NCI-H1105 treated with DMSO at 0.1 percent for 48 hours (cell line): Measurements from ENCODE around the gene PRR33.

ENCODE experiments used
- DNase-seq: peaks from one replicate; lab custom pipeline; 2025; lab: John Stamatoyannopoulos, UW

Gene PRR33

GRCh38 chr11:1862588-1863351, 28.9 kb downstream of the PRR33 start:
- no peak for DNase-seq

GRCh38 chr11:1861435-1862411, 30.0 kb downstream of the PRR33 start:
- DNase-seq, result no peak

GRCh38 chr11:1860108-1860507, 31.6 kb downstream of the PRR33 start:
- no peak for DNase-seq

- no peak for DNase-seq
Observed at GRCh38 chr11:1859004-1859403, 32.7 kb downstream of the PRR33 start.

- no peak for DNase-seq
Observed at GRCh38 chr11:1858576-1858975, 33.1 kb downstream of the PRR33 start.

- DNase-seq, result no peak
Observed at GRCh38 chr11:1858154-1858553, 33.5 kb downstream of the PRR33 start.

- no peak for DNase-seq
Observed at GRCh38 chr11:1857064-1857463, 34.6 kb downstream of the PRR33 start.

- DNase-seq, result no peak
Observed at GRCh38 chr11:1856306-1857005, 35.2 kb downstream of the PRR33 start.

GRCh38 chr11:1855886-1856265, 35.8 kb downstream of the PRR33 start:
- DNase-seq, result no peak

- DNase-seq, result no peak
Observed at GRCh38 chr11:1854949-1855885, 36.5 kb downstream of the PRR33 start.

GRCh38 chr11:1854132-1854948, 37.4 kb downstream of the PRR33 start:
- DNase-seq, result no peak

GRCh38 chr11:1853376-1854131, 38.1 kb downstream of the PRR33 start:
- DNase-seq, result no peak

- DNase-seq, result no peak
Observed at GRCh38 chr11:1852877-1853276, 38.8 kb downstream of the PRR33 start, which contains the start of gene LSP1. LSP1 (plus strand) TSS chr11:1853084; CDS start chr11:1853145, 61 bp downstream.

GRCh38 chr11:1852271-1852876, 39.3 kb downstream of the PRR33 start:
- no peak for DNase-seq

GRCh38 chr11:1851468-1852180, 40.1 kb downstream of the PRR33 start:
- DNase-seq, result no peak

- no peak for DNase-seq
Observed at GRCh38 chr11:1848640-1849430, 42.9 kb downstream of the PRR33 start.

GRCh38 chr11:1847926-1848639, 43.6 kb downstream of the PRR33 start:
- no peak for DNase-seq
